Urinary bladder (tissue), 4 donors: ENCODE data around the gene CAMKV. TPM values are rescaled to one million over a fixed set of nuclear protein-coding genes. Genes with fewer than 3 reads are reported as not detected.
"Not testable (repeated sequence)": the region's sequence is repeated elsewhere in the genome, so short reads cannot be mapped to it uniquely, and the experiment has no call there.

Experiments
- DNase-seq: peaks from one replicate; pipeline ENCODE4 v3.0.0-alpha.2; 2015; ENCODE audit errors: extremely low spot score
- H3K27ac ChIP-seq: one replicate; pipeline ENCODE4 v1.5.1; 2013; ENCODE audit warnings: low read depth, mild to moderate bottlenecking, moderate library complexity
- H3K36me3 ChIP-seq: one replicate; pipeline ENCODE4 v1.6.1; 2013; ENCODE audit warnings: mild to moderate bottlenecking, moderate library complexity; ENCODE audit not compliant: insufficient read depth
- H3K4me1 ChIP-seq: one replicate; pipeline ENCODE4 v1.6.1; 2013; ENCODE audit warnings: mild to moderate bottlenecking, moderate library complexity; ENCODE audit not compliant: insufficient read depth
- H3K4me3 ChIP-seq: one replicate; pipeline ENCODE4 v1.5.1; 2013; ENCODE audit warnings: low read depth, low read length
- WGBS: extraction: QIAGEN DNeasy Blood & Tissue Kit; methylation state at CpG from one replicate; pipeline ENCODE4 v1.1.7; 2013; 5-methylcytosine and 5-hydroxymethylcytosine counted together
- polyA plus RNA-seq: library from polyadenylated mRNA; stranded (reverse); fragments of 200-250 nt; gene quantifications from one replicate; pipeline ENCODE4 v1.2.3, GENCODE V29; 2013
- total RNA-seq: library from RNA; depleted of rRNA; stranded (reverse); fragments of >200 nt; gene quantifications from one replicate; pipeline ENCODE4 v1.2.3, GENCODE V29; 2014
- donor health status: healthy with polysubstance abuse.
- donor health status: healthy.

Gene CAMKV, protein sequence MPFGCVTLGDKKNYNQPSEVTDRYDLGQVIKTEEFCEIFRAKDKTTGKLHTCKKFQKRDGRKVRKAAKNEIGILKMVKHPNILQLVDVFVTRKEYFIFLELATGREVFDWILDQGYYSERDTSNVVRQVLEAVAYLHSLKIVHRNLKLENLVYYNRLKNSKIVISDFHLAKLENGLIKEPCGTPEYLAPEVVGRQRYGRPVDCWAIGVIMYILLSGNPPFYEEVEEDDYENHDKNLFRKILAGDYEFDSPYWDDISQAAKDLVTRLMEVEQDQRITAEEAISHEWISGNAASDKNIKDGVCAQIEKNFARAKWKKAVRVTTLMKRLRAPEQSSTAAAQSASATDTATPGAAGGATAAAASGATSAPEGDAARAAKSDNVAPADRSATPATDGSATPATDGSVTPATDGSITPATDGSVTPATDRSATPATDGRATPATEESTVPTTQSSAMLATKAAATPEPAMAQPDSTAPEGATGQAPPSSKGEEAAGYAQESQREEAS
- total RNA-seq (0.37 TPM), polyA plus RNA-seq (not detected)

DNA sequence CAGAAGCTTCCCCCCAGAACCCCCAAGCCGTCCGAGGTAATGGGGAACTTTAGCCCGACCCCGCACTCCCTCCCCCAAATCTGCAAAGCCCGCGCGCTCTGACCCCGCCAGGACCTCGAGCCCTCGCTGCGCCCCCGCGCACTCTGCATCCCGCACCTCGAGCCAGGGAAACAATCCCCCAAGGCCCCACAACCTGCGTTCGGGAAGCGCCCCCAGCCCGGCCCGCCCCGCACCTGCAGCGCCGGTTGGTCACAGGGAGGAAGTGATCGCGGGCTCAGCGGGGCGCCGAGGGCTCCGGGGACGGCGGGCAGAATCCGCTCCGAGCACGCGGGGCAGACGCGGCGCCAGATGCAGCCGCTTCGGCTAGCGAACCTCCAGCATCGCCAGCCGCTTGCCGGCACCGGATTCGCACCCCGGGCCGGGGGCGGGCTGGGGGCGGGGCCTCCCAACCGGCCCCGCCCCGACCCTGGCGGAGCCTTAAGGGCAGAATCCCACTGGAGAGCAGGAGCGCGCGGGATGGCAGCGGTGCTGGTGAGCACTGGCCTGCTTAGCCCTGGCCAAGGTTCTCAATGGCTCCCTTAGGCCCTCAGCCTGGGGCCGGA lies at the start of gene CAMKV:
Gene CAMKV (minus strand): TSS at position 382 of the 602 bp plus-strand sequence. CDS start 7,518 bp downstream, outside the sequence.
- Histone ChIP-seq H3K4me3 (peak within 1 kb of the TSS; percentile 25), H3K27ac (no peak within 1 kb of the TSS), H3K4me1 (no peaks in the 10 kb centered on the region), H3K36me3 (no peaks in the 10 kb centered on the region)
- no peak for DNase-seq
- under 1% methylated on average over 59 of the region's 59 CpGs for WGBS

- H3K36me3 ChIP-seq, DNase-seq, H3K4me3 ChIP-seq, H3K27ac ChIP-seq, H3K4me1 ChIP-seq: not testable (repeated sequence)
- WGBS: 94% methylated on average over 19 of the region's 19 CpGs
These were observed 48.3 kb upstream of the CAMKV start for GRCh38 chr3:49917806-49918590.

DNA sequence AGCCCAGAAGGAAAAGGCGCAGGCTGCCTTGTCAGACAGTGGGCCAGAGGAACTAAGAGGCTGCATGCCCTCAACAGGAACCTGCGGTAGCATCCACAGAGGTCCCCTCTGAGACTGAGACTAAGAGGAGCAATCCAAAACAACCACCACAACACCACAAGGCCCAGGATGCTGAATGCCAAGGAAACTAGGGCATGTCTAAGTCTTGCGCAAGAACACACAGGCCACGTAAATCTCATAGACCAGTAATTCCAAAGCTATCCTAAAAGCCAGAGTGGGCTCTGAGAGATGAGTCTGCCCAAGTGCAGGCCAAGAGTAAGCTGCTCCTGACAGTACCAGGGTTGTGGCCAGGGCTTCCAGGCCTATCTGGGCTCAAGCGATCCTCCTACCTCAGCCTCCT lies 47.0 kb upstream of the CAMKV start:
- no peak overlapping the region for H3K27ac ChIP-seq
- H3K4me1 ChIP-seq: no peaks in the 10 kb centered on the region
- no peak overlapping the region for H3K4me3 ChIP-seq
- WGBS: 94% methylated on average over 5 of the region's 5 CpGs
- no peaks in the 10 kb centered on the region for H3K36me3 ChIP-seq
- DNase-seq: no peak

DNA sequence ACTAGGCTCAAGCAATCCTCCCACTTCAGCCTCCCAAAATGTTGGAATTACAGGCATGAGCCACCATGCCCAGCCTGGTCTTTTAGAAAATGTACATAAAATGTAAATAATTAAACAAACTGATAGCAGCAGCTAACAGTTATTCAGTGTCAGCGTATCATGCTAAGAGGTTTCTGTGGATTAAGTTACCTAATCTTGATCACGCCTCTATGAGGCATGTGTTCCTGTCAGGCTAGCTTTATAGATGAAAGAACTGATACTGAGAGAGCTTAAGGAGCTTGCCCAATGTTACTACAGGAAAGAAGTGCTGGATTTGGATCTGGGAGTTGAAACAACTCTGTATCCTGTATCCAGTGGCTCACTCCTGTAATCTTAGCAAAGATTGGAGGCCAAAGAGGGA lies 45.2 kb upstream of the CAMKV start:
- no peaks in the 10 kb centered on the region for H3K36me3 ChIP-seq
- 82% methylated on average over 2 of the region's 2 CpGs for WGBS
- H3K27ac ChIP-seq: no peak overlapping the region
- H3K4me3 ChIP-seq: no peak overlapping the region
- no peak for DNase-seq
- H3K4me1 ChIP-seq: no peaks in the 10 kb centered on the region

- Histone ChIP-seq H3K27ac (no peak overlapping the region), H3K4me3 (no peak overlapping the region), H3K4me1 (no peaks in the 10 kb centered on the region), H3K36me3 (no peaks in the 10 kb centered on the region)
- DNase-seq: no peak
- 89% methylated on average over 4 of the region's 4 CpGs for WGBS
These were observed 43.2 kb upstream of the CAMKV start for GRCh38 chr3:49912881-49913281.

- H3K4me3 ChIP-seq: no peak overlapping the region
- no peaks in the 10 kb centered on the region for H3K36me3 ChIP-seq
- H3K27ac ChIP-seq: no peak overlapping the region
- DNase-seq: no peak
- 92% methylated on average over 15 of the region's 15 CpGs for WGBS
- H3K4me1 ChIP-seq: no peaks in the 10 kb centered on the region
These were observed 41.9 kb upstream of the CAMKV start for GRCh38 chr3:49911611-49912010.

- Histone ChIP-seq H3K4me3 (no peak overlapping the region), H3K27ac (no peak overlapping the region), H3K4me1 (no peaks in the 10 kb centered on the region), H3K36me3 (no peaks in the 10 kb centered on the region)
- no peak for DNase-seq
- 99% methylated on average over 2 of the region's 2 CpGs for WGBS
These were observed 41.4 kb upstream of the CAMKV start for GRCh38 chr3:49911124-49911420.

DNA sequence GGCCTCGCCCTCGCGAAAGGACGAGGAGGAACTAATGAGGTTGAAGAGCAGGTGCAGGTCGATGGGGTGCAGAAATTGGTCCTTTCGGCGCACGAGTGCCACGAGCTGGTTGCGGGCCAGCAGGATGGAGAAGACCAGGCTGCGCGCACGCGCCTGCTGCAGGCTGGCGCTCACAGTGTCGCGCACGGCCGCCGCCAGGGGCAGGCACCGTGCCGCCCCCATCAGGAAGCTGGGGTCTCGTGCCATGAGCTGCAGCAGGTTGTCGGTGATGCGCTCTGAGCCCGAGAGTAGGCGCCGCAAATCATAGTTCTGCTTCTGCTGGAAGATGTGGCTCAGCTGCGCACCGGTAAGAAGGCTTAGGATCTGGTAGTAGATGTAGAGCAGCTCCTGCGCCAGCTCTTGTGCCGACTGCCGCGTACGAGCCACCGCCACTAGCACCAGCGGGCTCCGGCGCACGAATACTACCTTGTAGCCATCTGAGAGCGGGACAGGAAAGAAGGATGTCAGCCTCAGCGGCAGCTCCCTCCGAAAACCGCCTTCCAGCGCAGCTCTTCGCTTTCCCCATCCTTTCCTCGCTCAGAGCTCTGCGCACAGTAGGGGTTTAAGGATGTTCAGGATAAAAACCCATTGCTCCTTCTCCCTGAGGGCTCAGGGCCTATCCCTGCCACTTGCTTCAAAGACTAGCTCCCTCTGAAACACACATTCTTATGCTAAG lies 40.9 kb upstream of the CAMKV start:
- Histone ChIP-seq H3K36me3 (no peaks in the 10 kb centered on the region), H3K4me1 (no peaks in the 10 kb centered on the region), H3K27ac (no peak overlapping the region), H3K4me3 (no peak overlapping the region)
- WGBS: 74% methylated on average over 48 of the region's 48 CpGs
- DNase-seq: no peak

DNA sequence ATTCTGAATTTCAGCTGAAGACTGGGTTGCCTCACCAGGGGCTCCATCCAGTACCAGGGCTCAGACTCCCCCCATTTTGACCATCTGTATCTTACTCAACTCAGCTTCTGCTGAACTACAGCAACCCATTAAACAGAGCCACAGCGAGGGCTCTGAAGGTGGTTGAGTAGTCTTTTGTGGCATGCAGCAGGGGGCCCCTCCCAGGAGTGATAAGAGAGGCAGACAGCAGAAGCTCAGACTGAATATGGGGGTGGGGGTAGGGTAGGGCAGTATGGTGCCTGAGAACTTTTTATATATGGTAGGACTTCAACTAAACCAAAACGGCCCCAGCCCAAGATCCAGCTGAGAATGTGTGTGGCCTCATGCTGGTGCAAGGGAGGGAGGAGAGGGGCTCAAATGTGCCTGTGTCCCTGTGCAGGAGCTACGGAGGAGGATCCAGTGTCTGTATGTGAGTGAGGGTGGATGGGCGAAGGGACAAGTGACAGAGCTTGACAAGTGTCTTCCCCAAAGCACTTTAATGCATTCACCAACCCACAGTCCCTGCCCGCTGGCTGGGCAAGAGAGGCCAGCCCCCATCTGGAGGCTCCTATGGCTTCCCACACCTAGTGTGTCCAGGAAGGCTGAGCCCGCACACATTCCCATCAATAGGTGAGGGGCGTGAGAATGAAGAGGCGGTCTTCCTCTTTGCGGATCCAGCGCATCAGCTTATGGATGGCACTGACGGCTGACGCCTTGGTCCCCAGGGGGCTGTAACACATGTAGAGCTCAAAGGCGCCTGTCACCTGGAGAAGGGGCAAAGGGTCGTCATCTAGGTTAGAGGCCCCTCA lies 38.9 kb upstream of the CAMKV start:
- 88% methylated on average over 14 of the region's 14 CpGs for WGBS
- Histone ChIP-seq H3K36me3 (no peaks in the 10 kb centered on the region), H3K27ac (no peak overlapping the region), H3K4me1 (no peaks in the 10 kb centered on the region), H3K4me3 (no peak overlapping the region)
- no peak for DNase-seq

DNA sequence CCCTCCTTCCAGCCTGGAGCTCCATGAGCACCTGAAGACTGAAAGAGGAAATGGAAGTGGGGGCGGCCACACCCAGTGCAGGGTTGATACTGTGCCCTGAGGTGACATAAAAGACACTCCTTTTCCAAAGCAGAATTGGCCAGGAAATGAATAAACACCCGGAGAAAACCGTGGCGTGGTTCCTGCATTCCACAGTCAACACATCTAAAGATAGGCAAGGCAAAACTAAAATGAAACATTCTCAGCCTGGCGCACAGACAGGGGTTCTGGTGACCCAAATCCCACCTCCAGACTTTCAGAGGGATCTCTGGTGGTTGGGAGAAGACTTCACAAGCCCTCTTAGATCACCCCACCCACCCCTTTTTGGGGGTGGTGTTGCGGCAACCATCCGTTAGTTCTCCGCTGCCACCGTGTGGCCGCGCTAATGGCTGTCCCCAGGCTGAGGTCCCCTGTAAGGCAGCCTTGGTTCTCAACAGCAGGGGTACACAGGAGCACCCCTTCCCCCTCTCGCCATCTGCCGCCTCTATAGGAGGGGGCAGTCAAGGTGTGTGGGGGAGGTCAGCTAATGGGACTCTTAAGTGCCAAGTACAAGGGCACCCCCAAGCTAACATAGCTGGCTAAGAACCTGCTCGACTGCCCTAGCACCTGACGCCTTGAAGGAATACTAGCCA lies 36.5 kb upstream of the CAMKV start:
- Histone ChIP-seq H3K4me3 (no peak overlapping the region), H3K36me3 (no peaks in the 10 kb centered on the region), H3K27ac (no peak overlapping the region), H3K4me1 (no peaks in the 10 kb centered on the region)
- 13% methylated on average over 15 of the region's 15 CpGs for WGBS
- peak; percentile 2 for DNase-seq

- H3K4me1 ChIP-seq, DNase-seq, H3K4me3 ChIP-seq, H3K36me3 ChIP-seq, H3K27ac ChIP-seq: not testable (repeated sequence)
- 93% methylated on average over 13 of the region's 13 CpGs for WGBS
These were observed 34.7 kb upstream of the CAMKV start for GRCh38 chr3:49904448-49904847.
